HepG2 (cell line): Measurements from ENCODE around the gene CD248.

ENCODE experiments used
- CTCF ChIP-seq: sonication (generic); formaldehyde crosslinking; IDR thresholded peaks from 2 replicates; pipeline ENCODE4 v1.5.0; 2020; ENCODE audit warnings: mild to moderate bottlenecking, missing genetic modification reagents, moderate library complexity
- EED ChIP-seq: sonication (generic); formaldehyde crosslinking; IDR thresholded peaks from 2 replicates; pipeline ENCODE4 v1.5.0; 2020; ENCODE audit warnings: mild to moderate bottlenecking, missing genetic modification reagents
- MTA1 ChIP-seq: sonication (generic); formaldehyde crosslinking; IDR thresholded peaks from 2 replicates; pipeline ENCODE4 v1.4.0; 2020; ENCODE audit warnings: missing genetic modification reagents, mild to moderate bottlenecking, borderline replicate concordance
- MZF1 ChIP-seq: sonication (generic); formaldehyde crosslinking; IDR thresholded peaks from 2 replicates; pipeline ENCODE4 v1.8.1; 2023; ENCODE audit warnings: mild to moderate bottlenecking, missing genetic modification reagents, borderline replicate concordance
- SIN3A ChIP-seq: IDR thresholded peaks from 2 replicates; pipeline ENCODE4 v1.6.1; 2011; ENCODE audit warnings: low read depth, mild to moderate bottlenecking, control low read depth, low read length, borderline replicate concordance
- TF ChIP-seq, protein P1 (sequence below): IDR thresholded peaks from 2 replicates; pipeline ENCODE4 v1.6.1; 2016; ENCODE audit warnings: mild to moderate bottlenecking

- TF ChIP-seq MZF1 = no peak
- no peak for TF ChIP-seq MTA1 (CRISPR knock-in tag)
- TF ChIP-seq, protein P1, sequence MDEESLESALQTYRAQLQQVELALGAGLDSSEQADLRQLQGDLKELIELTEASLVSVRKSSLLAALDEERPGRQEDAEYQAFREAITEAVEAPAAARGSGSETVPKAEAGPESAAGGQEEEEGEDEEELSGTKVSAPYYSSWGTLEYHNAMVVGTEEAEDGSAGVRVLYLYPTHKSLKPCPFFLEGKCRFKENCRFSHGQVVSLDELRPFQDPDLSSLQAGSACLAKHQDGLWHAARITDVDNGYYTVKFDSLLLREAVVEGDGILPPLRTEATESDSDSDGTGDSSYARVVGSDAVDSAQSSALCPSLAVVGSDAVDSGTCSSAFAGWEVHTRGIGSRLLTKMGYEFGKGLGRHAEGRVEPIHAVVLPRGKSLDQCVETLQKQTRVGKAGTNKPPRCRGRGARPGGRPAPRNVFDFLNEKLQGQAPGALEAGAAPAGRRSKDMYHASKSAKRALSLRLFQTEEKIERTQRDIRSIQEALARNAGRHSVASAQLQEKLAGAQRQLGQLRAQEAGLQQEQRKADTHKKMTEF = no peak
- TF ChIP-seq SIN3A = no peak
- no peak for TF ChIP-seq CTCF (CRISPR knock-in tag)
- TF ChIP-seq EED (CRISPR knock-in tag) = no peak
These were observed 8.4 kb upstream of the CD248 start for GRCh38 chr11:66325263-66325671.
